ENCODE data around the gene LAMB2. TPM values are rescaled to one million over a fixed set of nuclear protein-coding genes. Genes with fewer than 3 reads are reported as not detected.

LAMB2 gene
- polyA plus RNA-seq, 1 donor (not counting 4 experiments of a cell fraction or from before 2014, with no cell fraction given): 108 TPM

GRCh38 chr3:49133226-49133951 lies 539 bp upstream of the LAMB2 start:
- peaks cover 7 to 12% of the 10 kb centered on the region in 2 experiments for H3K36me3 ChIP-seq (ENCODE audit: control insufficient read depth in 2 of 2, extremely low read depth in 1 of 2, insufficient read depth in 2 of 2, low read length in 2 of 2)
- peak; percentile 71 for FAIRE-seq
- peak overlapping the region; percentile 69 to 93 (median 92) for H3K4me3 ChIP-seq (ENCODE audit: control insufficient read depth in 2 of 3, extremely low read depth in 1 of 3, insufficient read depth in 2 of 3, low read depth in 1 of 3, low read length in 3 of 3)
- peak; percentile 30 for DNase-seq (ENCODE audit: low read depth, low spot score)
- peak overlapping the region; percentile 73 for H3K9ac ChIP-seq (ENCODE audit: control insufficient read depth, extremely low read depth, insufficient read depth, low read length)
- peak overlapping the region; percentile 89 for H3K4me2 ChIP-seq (ENCODE audit: control insufficient read depth, extremely low read depth, insufficient read depth, low read depth, low read length)
- no peaks in the 10 kb centered on the region for H4K20me1 ChIP-seq (ENCODE audit: control insufficient read depth, extremely low read depth, insufficient read depth, low read length)
- H3K9me1 ChIP-seq (ENCODE audit: control insufficient read depth, extremely low read depth, insufficient read depth, low read length): no peaks in the 10 kb centered on the region
- H2AFZ ChIP-seq (ENCODE audit: control insufficient read depth, low read length): peak overlapping the region; percentile 82
- TF ChIP-seq EZH2 (IDR thresholded peaks at IDR 0.05; ENCODE audit: low read length) (no peak), CTCF (optimal IDR thresholded peaks at IDR 0.05 in 1 of 3, IDR thresholded peaks at IDR 0.05 in 1 of 3, conservative IDR thresholded peaks at IDR 0.05 in 1 of 3; ENCODE audit: extremely low read depth in 1 of 3, insufficient read depth in 2 of 3, low read length in 3 of 3) (no peak)
- H3K27me3 ChIP-seq (ENCODE audit: control insufficient read depth, extremely low read depth, insufficient read depth, low read length): no peaks in the 10 kb centered on the region
- no peaks in the 10 kb centered on the region for H3K9me3 ChIP-seq (ENCODE audit: control insufficient read depth, low read depth, low read length)
- dilution Hi-C loops (cut with MboI; ENCODE audit: extremely low pct_ligation_motif_present, low sequenced_read_pairs): no loop called here
- peaks cover 18% of the 10 kb centered on the region for H3K79me2 ChIP-seq (ENCODE audit: control insufficient read depth, insufficient read depth, low read length)
- peaks cover 19% of the 10 kb centered on the region for H3K4me1 ChIP-seq (ENCODE audit: control insufficient read depth, extremely low read depth, insufficient read depth, low read length)
- peak overlapping the region; percentile 39 for H3K27ac ChIP-seq (ENCODE audit: control insufficient read depth, insufficient read depth, low read length)

- FAIRE-seq: no peak
- Histone ChIP-seq H3K4me1 (ENCODE audit: control insufficient read depth, extremely low read depth, insufficient read depth, low read length) (peaks cover 19% of the 10 kb centered on the region), H2AFZ (ENCODE audit: control insufficient read depth, low read length) (peak overlapping the region; percentile 82), H3K9me1 (ENCODE audit: control insufficient read depth, extremely low read depth, insufficient read depth, low read length) (no peaks in the 10 kb centered on the region), H3K27ac (ENCODE audit: control insufficient read depth, insufficient read depth, low read length) (no peak overlapping the region), H3K9ac (ENCODE audit: control insufficient read depth, extremely low read depth, insufficient read depth, low read length) (peak overlapping the region; percentile 73), H3K9me3 (ENCODE audit: control insufficient read depth, low read depth, low read length) (no peaks in the 10 kb centered on the region), H3K36me3 (ENCODE audit: control insufficient read depth in 2 of 2, extremely low read depth in 1 of 2, insufficient read depth in 2 of 2, low read length in 2 of 2) (peaks cover 9 to 16% of the 10 kb centered on the region in 2 experiments), H4K20me1 (ENCODE audit: control insufficient read depth, extremely low read depth, insufficient read depth, low read length) (no peaks in the 10 kb centered on the region), H3K27me3 (ENCODE audit: control insufficient read depth, extremely low read depth, insufficient read depth, low read length) (no peaks in the 10 kb centered on the region), H3K4me3 (ENCODE audit: control insufficient read depth in 2 of 3, extremely low read depth in 1 of 3, insufficient read depth in 2 of 3, low read depth in 1 of 3, low read length in 3 of 3) (peak overlapping the region; percentile 69 to 93 (median 92)), H3K4me2 (ENCODE audit: control insufficient read depth, extremely low read depth, insufficient read depth, low read depth, low read length) (peak overlapping the region; percentile 89), H3K79me2 (ENCODE audit: control insufficient read depth, insufficient read depth, low read length) (peaks cover 18% of the 10 kb centered on the region)
- no peak for DNase-seq (ENCODE audit: low read depth, low spot score)
- dilution Hi-C loops (cut with MboI; ENCODE audit: extremely low pct_ligation_motif_present, low sequenced_read_pairs): no loop called here
- TF ChIP-seq CTCF (optimal IDR thresholded peaks at IDR 0.05 in 1 of 3, IDR thresholded peaks at IDR 0.05 in 1 of 3, conservative IDR thresholded peaks at IDR 0.05 in 1 of 3; ENCODE audit: extremely low read depth in 1 of 3, insufficient read depth in 2 of 3, low read length in 3 of 3): no peak
Observed at GRCh38 chr3:49132073-49132436, 795 bp downstream of the LAMB2 start.

Measured in keratinocyte (primary cell).